ENCODE results near the gene BAIAP2.

- TF ChIP-seq, protein P1, sequence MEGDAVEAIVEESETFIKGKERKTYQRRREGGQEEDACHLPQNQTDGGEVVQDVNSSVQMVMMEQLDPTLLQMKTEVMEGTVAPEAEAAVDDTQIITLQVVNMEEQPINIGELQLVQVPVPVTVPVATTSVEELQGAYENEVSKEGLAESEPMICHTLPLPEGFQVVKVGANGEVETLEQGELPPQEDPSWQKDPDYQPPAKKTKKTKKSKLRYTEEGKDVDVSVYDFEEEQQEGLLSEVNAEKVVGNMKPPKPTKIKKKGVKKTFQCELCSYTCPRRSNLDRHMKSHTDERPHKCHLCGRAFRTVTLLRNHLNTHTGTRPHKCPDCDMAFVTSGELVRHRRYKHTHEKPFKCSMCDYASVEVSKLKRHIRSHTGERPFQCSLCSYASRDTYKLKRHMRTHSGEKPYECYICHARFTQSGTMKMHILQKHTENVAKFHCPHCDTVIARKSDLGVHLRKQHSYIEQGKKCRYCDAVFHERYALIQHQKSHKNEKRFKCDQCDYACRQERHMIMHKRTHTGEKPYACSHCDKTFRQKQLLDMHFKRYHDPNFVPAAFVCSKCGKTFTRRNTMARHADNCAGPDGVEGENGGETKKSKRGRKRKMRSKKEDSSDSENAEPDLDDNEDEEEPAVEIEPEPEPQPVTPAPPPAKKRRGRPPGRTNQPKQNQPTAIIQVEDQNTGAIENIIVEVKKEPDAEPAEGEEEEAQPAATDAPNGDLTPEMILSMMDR (IDR thresholded peaks at IDR 0.05), result no peak
- no peak for TF ChIP-seq POLR2A (IDR thresholded peaks at IDR 0.05)
These were observed 128.9 kb downstream of the BAIAP2 start for GRCh38 chr17:81163703-81164370.
